Activated T-cell treated with anti-CD3 and anti-CD28 coated beads, Interleukin-2, amount 50 U/mL, for 24 hours (primary cell): Measurements from ENCODE around the gene OSM.

Experiments used
- DNase-seq: peaks from one replicate; pipeline ENCODE4 v3.0.0-alpha.2; 2020
- H3K27ac Mint-ChIP-seq: 2 replicates; pipeline ENCODE4 v1.8.0; 2020; ENCODE audit warnings: mild to moderate bottlenecking, mixed read lengths
- H3K27me3 Mint-ChIP-seq: 2 replicates; pipeline ENCODE4 v1.8.0; 2020; ENCODE audit warnings: mixed read lengths
- H3K36me3 Mint-ChIP-seq: 2 replicates; pipeline ENCODE4 v1.8.0; 2020; ENCODE audit warnings: low read depth, mixed read lengths
- H3K4me1 Mint-ChIP-seq: 2 replicates; pipeline ENCODE4 v1.8.0; 2020; ENCODE audit warnings: low read depth, mixed read lengths
- H3K4me3 Mint-ChIP-seq: 2 replicates; pipeline ENCODE4 v1.8.0; 2020; ENCODE audit warnings: mild to moderate bottlenecking, moderate library complexity, mixed read lengths
- H3K9me3 Mint-ChIP-seq: 2 replicates; pipeline ENCODE4 v1.8.0; 2020; ENCODE audit warnings: mixed read lengths

OSM gene

DNA sequence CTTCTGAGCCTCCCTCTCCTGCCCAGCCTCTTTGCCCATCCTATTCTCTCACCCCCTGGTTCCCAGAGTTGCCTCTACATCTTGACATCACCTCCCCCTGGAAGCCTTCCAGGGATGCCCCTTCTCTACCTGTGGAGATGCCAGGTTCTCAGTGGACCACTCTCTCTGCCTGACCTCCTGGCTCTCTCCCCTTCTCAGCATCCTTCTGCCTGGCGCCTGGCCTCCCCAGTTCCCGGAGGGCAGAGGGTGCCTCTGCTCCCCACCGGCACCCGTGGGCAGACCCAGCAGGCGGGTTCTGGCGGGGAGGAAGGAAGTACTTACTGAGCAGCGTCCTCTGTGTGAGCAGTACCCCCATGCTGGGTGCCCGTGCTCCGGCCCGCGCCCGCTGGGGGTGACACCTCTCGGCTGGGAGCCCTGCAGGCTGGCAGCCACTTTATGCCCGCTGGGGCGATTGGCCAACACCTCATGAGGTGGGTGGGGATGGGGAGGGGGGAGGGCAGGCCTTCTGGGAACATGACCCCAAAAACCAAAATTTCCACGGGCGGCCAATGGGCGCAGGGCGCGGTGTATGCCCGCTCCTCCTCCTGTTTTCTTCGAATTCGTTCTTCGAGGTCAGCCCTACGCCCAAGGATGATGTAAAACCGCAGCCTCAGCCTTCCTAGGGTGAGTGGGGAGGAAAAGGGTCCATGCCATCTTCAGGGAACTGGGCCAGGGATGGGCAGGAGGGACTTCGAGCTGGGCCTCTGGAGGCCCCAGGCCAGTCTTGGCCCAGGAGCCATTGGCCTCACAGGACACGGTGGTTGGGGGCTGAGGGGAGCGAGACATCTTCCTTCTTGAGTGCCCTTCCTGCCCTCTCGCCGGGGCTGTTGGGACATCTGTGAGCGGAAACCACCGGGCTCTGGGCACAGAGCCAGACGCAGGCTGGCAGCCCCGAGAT is at the start of gene OSM:
Gene OSM (minus strand): TSS at position 407 of the 937 bp plus-strand sequence. CDS start 52 bp downstream, at position 355.
- H3K9me3 Mint-ChIP-seq: no peaks in the 10 kb centered on the region
- H3K36me3 Mint-ChIP-seq: peaks cover 86% of the 10 kb centered on the region
- no peaks in the 10 kb centered on the region for H3K27me3 Mint-ChIP-seq
- peaks cover 58% of the 10 kb centered on the region for H3K4me1 Mint-ChIP-seq
- peak; percentile 82 for DNase-seq
- H3K4me3 Mint-ChIP-seq: peak within 1 kb of the TSS; percentile 94
- peak within 1 kb of the TSS; percentile 99 for H3K27ac Mint-ChIP-seq

DNA sequence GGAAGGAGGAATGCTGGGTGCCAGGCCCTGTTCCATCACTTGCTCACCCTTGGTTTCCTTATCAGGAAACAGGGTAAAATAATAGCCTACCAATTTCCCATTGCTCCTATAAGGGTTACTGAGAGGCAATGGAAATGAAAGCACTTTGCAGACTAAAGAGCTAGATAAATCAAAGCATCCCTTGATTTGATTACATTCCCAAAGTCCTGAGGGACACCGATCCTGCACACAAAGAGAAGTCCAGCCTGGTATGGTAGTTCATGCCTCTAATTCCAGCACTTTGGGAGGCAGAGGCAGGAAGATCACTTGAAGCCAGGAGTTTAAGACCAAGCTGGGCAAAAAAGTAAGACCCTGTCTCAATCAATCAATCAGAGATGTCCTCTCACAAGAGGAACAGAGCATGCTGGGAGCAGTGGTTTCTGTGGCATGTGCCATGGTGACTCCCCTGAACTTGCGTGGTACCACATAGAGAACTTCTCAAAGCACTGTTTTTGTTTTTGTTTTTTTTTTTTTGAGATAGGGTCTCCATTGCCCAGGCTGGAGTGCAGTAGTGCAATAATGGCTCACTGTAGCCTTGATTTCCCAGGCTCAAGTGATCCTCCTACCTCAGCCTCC is 49.4 kb upstream of the OSM start:
- H3K27me3 Mint-ChIP-seq: no peaks in the 10 kb centered on the region
- DNase-seq: no peak
- H3K27ac Mint-ChIP-seq: peak overlapping the region; percentile 92
- no peaks in the 10 kb centered on the region for H3K9me3 Mint-ChIP-seq
- H3K36me3 Mint-ChIP-seq: peaks cover 27% of the 10 kb centered on the region
- H3K4me1 Mint-ChIP-seq: peaks cover 96% of the 10 kb centered on the region
- H3K4me3 Mint-ChIP-seq: no peak overlapping the region

DNA sequence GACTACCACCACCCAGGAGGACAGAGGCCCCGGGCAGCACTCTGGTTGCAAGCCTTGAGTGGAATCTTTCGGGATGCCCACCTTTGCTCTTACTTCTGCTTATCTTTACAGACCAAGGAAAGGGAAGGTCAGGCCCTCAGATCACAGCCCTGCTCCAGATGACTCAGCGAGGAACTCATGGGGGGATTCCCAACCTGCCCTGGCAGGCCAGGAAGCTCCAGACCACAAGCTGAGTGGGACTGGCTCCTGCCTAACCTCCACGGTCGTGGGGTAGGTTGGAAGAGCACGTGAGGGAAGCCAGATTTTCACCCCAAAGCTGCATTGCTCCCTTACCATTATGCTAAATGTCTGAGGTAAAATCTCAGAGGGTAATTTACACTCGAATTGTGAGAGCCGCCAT is 48.3 kb upstream of the OSM start:
- Mint-ChIP-seq H3K4me3 (peak overlapping the region; percentile 12), H3K9me3 (no peaks in the 10 kb centered on the region), H3K4me1 (peaks cover 96% of the 10 kb centered on the region), H3K27me3 (no peaks in the 10 kb centered on the region), H3K36me3 (peaks cover 20% of the 10 kb centered on the region), H3K27ac (peak overlapping the region; percentile 92)
- peak; percentile 61 for DNase-seq

DNA sequence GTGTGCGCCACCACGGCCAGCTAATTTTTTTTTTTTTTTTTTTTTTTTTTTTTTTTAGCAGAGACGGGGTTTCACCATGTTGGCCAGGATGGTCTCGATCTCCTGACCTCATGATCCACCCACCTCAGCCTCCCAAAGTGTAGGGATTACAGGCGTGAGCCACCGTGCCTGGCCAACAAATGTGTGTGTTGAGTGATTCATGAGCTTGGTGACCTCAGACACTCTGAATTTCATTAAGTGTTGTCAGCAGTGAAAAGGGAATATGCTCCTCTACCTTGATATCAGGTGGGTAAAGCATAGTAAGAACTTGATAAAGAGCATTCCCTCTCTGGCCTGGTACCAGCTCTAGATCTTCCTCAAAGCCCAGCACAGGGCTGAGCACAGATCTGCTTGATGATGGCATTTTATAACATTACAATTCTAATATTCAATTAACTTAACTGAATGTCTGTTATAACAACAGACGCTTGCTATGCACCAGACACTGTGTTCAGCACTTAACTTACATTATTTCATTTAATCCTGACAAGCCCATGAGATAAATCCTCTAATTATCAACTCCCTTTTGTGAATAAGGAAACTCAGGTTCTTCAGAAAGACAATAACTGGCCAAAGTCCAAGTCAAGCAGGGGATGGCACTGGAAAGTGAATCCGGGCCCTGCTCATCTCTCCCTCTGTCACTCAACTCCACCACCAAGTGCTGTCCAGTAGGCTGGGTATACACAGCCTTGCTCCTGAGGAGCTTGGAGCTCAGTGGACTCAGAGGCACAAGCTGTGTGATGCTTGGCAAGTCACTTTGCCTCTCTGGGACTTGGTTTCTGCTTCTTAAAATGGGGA is 47.1 kb upstream of the OSM start:
- peaks cover 96% of the 10 kb centered on the region for H3K4me1 Mint-ChIP-seq
- no peaks in the 10 kb centered on the region for H3K27me3 Mint-ChIP-seq
- H3K9me3 Mint-ChIP-seq: no peaks in the 10 kb centered on the region
- no peak overlapping the region for H3K4me3 Mint-ChIP-seq
- peaks cover 20% of the 10 kb centered on the region for H3K36me3 Mint-ChIP-seq
- H3K27ac Mint-ChIP-seq: peak overlapping the region; percentile 92
- no peak for DNase-seq

DNA sequence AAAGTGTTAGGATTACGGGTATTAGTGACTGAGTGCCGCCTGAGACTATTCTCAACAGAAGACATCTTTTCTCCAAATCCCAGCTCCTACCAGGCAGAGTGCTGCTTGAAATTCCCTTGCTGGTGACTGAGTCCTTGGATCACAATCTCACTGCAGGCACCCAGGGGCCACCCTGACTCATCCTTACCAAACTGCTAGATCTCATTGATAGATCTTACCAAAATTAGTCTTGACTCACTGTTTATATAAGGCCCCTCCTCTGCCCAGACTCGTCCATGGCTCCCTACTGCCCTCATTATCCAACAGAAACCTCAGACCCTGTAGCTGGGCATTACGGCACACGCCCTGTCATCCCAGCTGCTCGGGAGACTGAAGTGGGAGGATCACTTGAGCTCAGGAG is 45.4 kb upstream of the OSM start:
- Mint-ChIP-seq H3K4me1 (peaks cover 95% of the 10 kb centered on the region), H3K27ac (peak overlapping the region; percentile 85), H3K36me3 (peaks cover 8% of the 10 kb centered on the region), H3K4me3 (no peak overlapping the region), H3K27me3 (no peaks in the 10 kb centered on the region), H3K9me3 (no peaks in the 10 kb centered on the region)
- DNase-seq: no peak

DNA sequence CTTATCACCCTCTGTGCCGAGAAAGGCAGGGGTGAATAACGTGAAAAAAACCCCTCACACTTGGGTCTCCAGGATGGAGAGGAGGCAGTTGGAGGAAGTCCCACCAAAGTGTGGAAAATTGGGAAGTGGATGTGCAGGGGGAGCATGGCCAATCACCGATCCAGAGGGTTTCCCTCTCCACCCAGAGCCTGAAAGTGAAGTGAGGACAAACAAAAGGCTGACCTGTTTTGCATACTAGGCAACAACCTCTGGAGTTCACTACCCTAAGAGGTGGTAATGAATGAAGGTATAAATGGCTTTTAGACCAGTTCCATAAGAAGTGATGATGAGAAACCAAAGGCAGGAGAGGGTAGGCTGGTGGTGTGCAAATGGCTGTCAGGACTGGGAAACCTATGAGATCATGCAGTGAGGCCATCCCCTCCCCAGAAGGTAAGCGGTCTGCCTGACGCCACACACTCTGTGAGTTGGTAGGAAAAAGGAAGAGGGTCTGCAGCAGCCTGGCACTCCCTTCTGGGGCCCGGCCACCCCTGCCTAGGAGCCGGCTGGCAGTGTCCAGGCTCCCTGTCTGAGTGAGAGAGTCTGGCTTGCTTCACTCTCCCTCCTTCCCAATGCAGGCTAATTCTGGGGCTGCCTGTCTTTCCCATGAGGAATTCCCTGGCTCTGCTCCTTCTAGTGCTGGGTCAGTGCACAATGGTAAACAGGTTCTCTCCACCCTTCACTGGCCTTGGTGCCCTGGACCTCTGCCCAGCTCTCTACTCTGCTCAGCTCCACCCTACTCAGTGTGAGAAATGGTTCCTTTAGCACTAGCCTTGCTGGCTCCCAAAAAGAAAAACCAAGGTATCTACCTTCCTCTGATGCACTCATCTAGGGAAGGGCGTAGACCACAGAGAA is 44.5 kb upstream of the OSM start:
- no peaks in the 10 kb centered on the region for H3K9me3 Mint-ChIP-seq
- H3K4me3 Mint-ChIP-seq: no peak overlapping the region
- peaks cover 96% of the 10 kb centered on the region for H3K4me1 Mint-ChIP-seq
- H3K27me3 Mint-ChIP-seq: no peaks in the 10 kb centered on the region
- peaks cover 8% of the 10 kb centered on the region for H3K36me3 Mint-ChIP-seq
- no peak for DNase-seq
- H3K27ac Mint-ChIP-seq: peak overlapping the region; percentile 85

DNA sequence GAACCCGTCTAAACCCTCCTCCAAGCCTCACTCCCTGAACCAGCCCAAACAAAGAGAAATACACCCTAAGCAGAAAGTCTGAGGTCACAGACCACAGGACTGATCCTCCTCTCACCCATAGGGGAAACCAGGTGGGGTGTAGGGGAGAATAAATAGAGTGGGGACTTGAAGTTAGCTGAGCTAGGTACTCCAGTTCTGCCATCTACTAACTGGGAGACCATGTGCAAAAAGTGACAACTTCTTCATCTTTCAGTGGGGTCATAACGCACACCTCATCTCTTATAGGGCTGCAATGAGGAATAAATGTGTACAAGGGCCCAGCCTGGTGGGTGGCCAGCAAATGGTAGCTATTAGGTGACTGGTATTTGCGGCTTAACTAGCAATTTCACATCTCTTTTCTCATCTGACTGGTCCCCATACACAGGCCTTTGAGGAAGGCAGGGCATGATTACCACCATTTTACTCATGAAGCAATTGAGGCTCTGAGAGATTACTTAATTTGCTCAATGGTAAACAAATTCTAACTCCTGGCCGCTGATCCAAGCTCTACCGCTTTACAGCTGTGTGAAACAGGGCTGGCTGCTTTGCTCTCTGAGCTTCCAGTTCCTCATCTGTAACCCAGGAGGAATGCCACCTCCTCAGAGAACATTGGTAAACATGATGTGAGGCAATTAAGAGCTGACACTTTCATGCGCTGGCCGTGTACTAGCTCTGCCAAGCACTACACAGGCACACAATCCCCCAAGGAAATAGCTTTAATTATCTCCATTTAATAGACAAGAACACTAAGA is 43.5 kb upstream of the OSM start:
- no peak for DNase-seq
- Mint-ChIP-seq H3K4me3 (no peak overlapping the region), H3K27ac (peak overlapping the region; percentile 85), H3K4me1 (peaks cover 96% of the 10 kb centered on the region), H3K9me3 (no peaks in the 10 kb centered on the region), H3K27me3 (no peaks in the 10 kb centered on the region), H3K36me3 (peaks cover 2% of the 10 kb centered on the region)

DNA sequence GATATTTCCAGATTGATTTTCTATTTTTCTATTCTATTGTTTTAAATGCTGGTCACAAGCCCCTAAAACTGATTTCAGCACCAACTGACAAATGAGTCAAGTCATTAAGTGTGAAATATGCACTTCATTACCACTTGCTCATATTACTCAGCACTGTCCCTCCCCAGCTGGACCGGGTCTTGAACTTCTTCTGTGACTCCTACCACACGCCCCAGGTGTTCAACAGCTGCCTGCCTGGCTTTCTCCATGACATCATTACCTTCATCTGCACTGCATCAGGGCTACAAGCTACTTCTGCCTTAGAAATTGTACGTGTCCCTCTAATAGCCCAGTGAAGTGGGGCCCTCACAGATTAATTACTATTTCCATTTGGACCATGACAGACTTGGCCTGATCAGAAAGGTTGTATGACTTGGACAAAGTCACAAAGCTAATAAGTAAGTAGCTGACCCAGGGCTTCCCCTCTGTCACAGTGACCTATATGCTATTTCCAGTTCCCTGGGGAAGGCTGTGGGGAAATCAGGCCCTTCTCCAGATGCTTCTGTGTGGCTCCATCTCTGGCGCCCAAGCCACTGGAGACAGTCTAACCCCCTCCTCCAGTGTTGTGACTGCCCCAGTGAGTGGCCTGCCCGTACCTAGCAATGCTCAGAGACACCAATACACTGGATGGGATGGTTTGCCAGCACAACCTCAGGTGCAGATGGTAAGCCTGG is 42.0 kb upstream of the OSM start:
- DNase-seq: no peak
- no peaks in the 10 kb centered on the region for H3K27me3 Mint-ChIP-seq
- H3K4me1 Mint-ChIP-seq: peaks cover 96% of the 10 kb centered on the region
- H3K36me3 Mint-ChIP-seq: peaks cover 5% of the 10 kb centered on the region
- peak overlapping the region; percentile 85 for H3K27ac Mint-ChIP-seq
- no peak overlapping the region for H3K4me3 Mint-ChIP-seq
- no peaks in the 10 kb centered on the region for H3K9me3 Mint-ChIP-seq

DNA sequence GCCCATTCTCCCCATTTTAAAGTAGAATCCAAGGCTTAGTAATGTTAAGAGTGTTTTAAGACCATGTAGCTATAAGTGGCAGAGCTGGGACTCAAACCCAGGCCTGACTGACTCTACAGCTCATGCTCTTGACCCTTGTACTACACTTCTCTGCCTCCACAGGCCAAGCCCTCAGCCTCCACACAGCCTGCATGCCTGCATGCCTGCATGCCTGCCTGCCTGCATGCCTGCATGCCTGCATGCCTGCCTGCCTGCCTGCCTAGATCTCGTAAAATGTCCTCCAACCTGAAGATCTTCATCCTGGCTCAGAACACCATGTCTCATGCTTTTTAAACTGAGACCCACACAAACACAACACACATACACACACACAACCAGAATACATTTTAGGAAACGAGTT is 41.4 kb upstream of the OSM start:
- H3K27me3 Mint-ChIP-seq: no peaks in the 10 kb centered on the region
- H3K36me3 Mint-ChIP-seq: peaks cover 11% of the 10 kb centered on the region
- H3K9me3 Mint-ChIP-seq: no peaks in the 10 kb centered on the region
- peak overlapping the region; percentile 85 for H3K27ac Mint-ChIP-seq
- no peak for DNase-seq
- peaks cover 99% of the 10 kb centered on the region for H3K4me1 Mint-ChIP-seq
- H3K4me3 Mint-ChIP-seq: no peak overlapping the region

DNA sequence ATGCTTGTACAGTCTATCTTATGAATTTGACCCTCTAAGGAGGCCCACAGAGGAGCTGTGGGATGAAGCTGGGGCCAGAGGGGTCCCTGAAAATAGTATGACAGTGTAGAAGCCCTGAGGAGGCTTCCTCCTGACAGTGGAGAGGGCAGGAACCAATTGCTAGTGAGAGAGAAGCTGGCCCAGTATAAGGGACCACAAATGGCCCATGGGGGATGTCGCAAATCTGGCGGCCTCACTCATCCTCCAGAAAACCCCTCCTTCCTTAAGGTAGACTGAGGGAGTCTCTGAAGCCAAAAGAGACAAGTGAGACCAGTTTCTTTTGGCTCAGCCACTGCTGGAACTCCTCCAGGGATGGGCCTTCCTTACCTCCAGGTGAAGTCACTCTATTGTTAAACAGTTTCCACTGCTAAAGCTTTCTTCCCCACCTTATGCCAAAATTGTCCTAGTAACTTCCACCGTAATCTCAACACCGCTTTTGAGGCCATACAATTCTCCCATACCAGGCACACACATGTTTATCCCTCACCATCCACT is 40.5 kb upstream of the OSM start:
- peak overlapping the region; percentile 62 for H3K4me3 Mint-ChIP-seq
- H3K27ac Mint-ChIP-seq: peak overlapping the region; percentile 96
- peaks cover 17% of the 10 kb centered on the region for H3K36me3 Mint-ChIP-seq
- peaks cover 99% of the 10 kb centered on the region for H3K4me1 Mint-ChIP-seq
- H3K27me3 Mint-ChIP-seq: no peaks in the 10 kb centered on the region
- no peaks in the 10 kb centered on the region for H3K9me3 Mint-ChIP-seq
- no peak for DNase-seq

DNA sequence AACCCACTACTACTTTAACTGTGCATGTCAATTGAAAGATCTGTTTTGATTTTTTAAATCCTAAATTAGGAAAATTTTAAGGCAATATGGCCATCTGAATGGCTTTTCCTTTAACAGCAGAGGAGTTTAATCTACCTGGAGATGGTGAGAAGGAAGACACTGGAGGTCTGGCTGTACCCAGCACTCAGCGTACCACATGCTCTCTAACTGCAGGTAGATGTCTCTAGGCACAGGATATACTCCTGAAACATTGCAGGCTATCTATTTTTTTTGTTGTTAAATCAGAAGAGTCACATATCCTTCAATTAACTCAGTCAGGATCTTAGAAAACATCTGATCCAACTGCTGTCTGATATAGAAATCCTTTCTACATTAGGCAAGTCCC is 40.0 kb upstream of the OSM start:
- H3K4me1 Mint-ChIP-seq: peaks cover 99% of the 10 kb centered on the region
- peak overlapping the region; percentile 96 for H3K27ac Mint-ChIP-seq
- DNase-seq: no peak
- no peaks in the 10 kb centered on the region for H3K27me3 Mint-ChIP-seq
- no peaks in the 10 kb centered on the region for H3K9me3 Mint-ChIP-seq
- H3K4me3 Mint-ChIP-seq: peak overlapping the region; percentile 62
- peaks cover 20% of the 10 kb centered on the region for H3K36me3 Mint-ChIP-seq

DNA sequence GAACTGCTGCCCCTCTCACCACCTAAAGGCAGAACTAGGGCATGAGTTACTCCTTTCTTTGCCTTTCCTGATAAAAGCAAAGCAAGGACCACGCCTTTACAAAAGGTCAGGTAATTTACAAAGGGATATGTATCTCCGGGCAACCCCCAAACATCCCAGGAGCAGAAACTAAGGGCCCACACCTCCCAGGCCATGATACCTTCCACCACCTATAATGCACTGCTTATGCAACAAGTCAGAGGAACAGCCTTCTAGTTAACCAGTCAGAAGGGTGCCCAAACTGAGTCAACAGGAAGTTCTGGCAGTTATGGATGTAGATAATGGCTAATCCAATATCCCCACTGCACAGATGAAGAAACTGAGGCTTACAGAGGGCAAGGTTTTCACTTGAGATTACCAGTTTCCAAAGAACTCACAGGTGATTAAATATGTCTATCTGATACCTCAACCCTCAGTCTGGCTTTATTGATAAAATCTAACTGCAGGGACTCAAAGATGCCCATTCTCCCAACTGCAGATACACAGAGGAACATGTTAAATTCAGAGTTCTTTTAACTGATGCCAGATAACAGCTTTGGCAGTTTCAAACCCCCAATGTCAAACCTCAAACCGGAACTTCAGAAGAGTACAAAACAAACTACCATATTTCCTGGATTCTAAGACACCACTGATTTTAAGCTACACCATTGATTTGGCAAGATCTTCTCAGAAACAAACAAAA is 39.4 kb upstream of the OSM start:
- Mint-ChIP-seq H3K27me3 (no peaks in the 10 kb centered on the region), H3K4me1 (peaks cover 99% of the 10 kb centered on the region), H3K27ac (peak overlapping the region; percentile 96), H3K9me3 (no peaks in the 10 kb centered on the region), H3K36me3 (peaks cover 25% of the 10 kb centered on the region), H3K4me3 (peak overlapping the region; percentile 62)
- DNase-seq: no peak
